HepG2 (cell line): ENCODE measurements around the gene KIF17. TPM values are rescaled to one million over a fixed set of nuclear protein-coding genes. Genes with fewer than 3 reads are reported as not detected.
A peak's percentile ranks its signal among the peaks of the same experiment; 100 is the strongest.

Source experiments
- ATF5 ChIP-seq: sonication (generic); formaldehyde crosslinking; IDR thresholded peaks from 2 replicates; pipeline ENCODE4 v1.4.0; 2020; ENCODE audit warnings: mild to moderate bottlenecking, low read depth, missing genetic modification reagents
- FOXP1 ChIP-seq, 2 experiments: fragments of 450-650 bp in 1 of 2; IDR thresholded peaks; 2 replicates each; pipeline ENCODE4 v1.6.1; 2017 to 2018; ENCODE audit warnings: antibody characterized with exemption in 1 of 2
- MBD4 ChIP-seq: IDR thresholded peaks from 2 replicates; pipeline ENCODE4 v1.6.1; 2012; ENCODE audit warnings: low read length, inconsistent platforms, borderline replicate concordance
- ZBTB40 ChIP-seq, 2 experiments: fragments of 450-650 bp in 1 of 2; sonication (generic) in 1 of 2; formaldehyde crosslinking in 1 of 2; IDR thresholded peaks; 2 replicates each; pipeline versions ENCODE4 v1.6.1 to v1.8.0; 2016 to 2022; ENCODE audit warnings: antibody characterized with exemption in 1 of 2, mild to moderate bottlenecking in 1 of 2, missing genetic modification reagents in 1 of 2
- ZNF275 ChIP-seq: sonication (generic); formaldehyde crosslinking; IDR thresholded peaks from 2 replicates; pipeline ENCODE4 v1.8.0; 2022; ENCODE audit warnings: missing genetic modification reagents, mild to moderate bottlenecking, inconsistent platforms, borderline replicate concordance
- ZNF782 ChIP-seq: sonication (generic); formaldehyde crosslinking; IDR thresholded peaks from 2 replicates; pipeline ENCODE4 v1.4.0; 2020; ENCODE audit warnings: missing genetic modification reagents, mild to moderate bottlenecking, borderline replicate concordance
- polyA plus RNA-seq, 8 experiments: library from polyadenylated mRNA; depleted of rRNA in 3 of 8; stranded (reverse) in 7 of 8; unstranded in 1 of 8; fragments of >200 nt; fragmentation: Illumina TruSeq in 4 of 8; extraction: Trizol in 4 of 8; gene quantifications; 2 replicates each; pipeline versions ENCODE4 v1.2.1 to v1.2.3, GENCODE V29; 2011 to 2016; ENCODE audit warnings: low read depth in 4 of 8, missing spikeins in 1 of 8, mixed read lengths in 1 of 8; ENCODE audit not compliant: insufficient read depth in 1 of 8
- total RNA-seq, 5 experiments: library from RNA; depleted of rRNA; stranded (reverse); fragments of >200 nt; fragmentation: Illumina TruSeq; extraction: Trizol; gene quantifications; 2 replicates each; pipeline ENCODE4 v1.2.3, GENCODE V29; 2016; ENCODE audit warnings: low read depth in 1 of 5
- TF ChIP-seq, protein P1 (sequence below): sonication (generic); formaldehyde crosslinking; IDR thresholded peaks from 2 replicates; pipeline ENCODE4 v1.5.0; 2020; ENCODE audit warnings: missing genetic modification reagents, mild to moderate bottlenecking, borderline replicate concordance
- TF ChIP-seq, protein P2 (sequence below): sonication (generic); formaldehyde crosslinking; IDR thresholded peaks from 2 replicates; pipeline ENCODE4 v1.5.0; 2020; ENCODE audit warnings: mild to moderate bottlenecking, missing genetic modification reagents
- TF ChIP-seq, protein P3 (sequence below): sonication (generic); formaldehyde crosslinking; IDR thresholded peaks from 2 replicates; pipeline ENCODE4 v1.4.0; 2020; ENCODE audit warnings: missing genetic modification reagents

KIF17 gene
- total and polyA plus RNA-seq, 2 of the 13 experiments (the other 11 are each of a cell fraction or from before 2014, with no cell fraction given) = 0.24 to 0.44 TPM

- TF ChIP-seq ATF5 (CRISPR knock-in tag) (no peak), ZNF275 (CRISPR knock-in tag) (no peak; the same call in 1 of the 2 replicates), FOXP1 (IDR thresholded peaks at IDR 0.05) (no peak), FOXP1 (CRISPR knock-in tag; IDR thresholded peaks at IDR 0.05) (no peak; the same call in 1 of the 2 replicates), ZBTB40 (IDR thresholded peaks at IDR 0.05) (no peak), ZBTB40 (CRISPR knock-in tag; IDR thresholded peaks at IDR 0.05) (no peak), ZNF782 (CRISPR knock-in tag) (0 out of 2 replicates have a peak, but pooled peaks have one; percentile 42), MBD4 (no peak)
- TF ChIP-seq, protein P1, sequence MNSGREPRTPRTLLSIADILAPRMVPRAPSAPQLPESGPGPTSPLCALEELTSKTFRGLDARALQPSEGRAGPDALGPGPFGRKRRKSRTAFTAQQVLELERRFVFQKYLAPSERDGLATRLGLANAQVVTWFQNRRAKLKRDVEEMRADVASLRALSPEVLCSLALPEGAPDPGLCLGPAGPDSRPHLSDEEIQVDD (CRISPR knock-in tag) = no peak
- TF ChIP-seq, protein P2, sequence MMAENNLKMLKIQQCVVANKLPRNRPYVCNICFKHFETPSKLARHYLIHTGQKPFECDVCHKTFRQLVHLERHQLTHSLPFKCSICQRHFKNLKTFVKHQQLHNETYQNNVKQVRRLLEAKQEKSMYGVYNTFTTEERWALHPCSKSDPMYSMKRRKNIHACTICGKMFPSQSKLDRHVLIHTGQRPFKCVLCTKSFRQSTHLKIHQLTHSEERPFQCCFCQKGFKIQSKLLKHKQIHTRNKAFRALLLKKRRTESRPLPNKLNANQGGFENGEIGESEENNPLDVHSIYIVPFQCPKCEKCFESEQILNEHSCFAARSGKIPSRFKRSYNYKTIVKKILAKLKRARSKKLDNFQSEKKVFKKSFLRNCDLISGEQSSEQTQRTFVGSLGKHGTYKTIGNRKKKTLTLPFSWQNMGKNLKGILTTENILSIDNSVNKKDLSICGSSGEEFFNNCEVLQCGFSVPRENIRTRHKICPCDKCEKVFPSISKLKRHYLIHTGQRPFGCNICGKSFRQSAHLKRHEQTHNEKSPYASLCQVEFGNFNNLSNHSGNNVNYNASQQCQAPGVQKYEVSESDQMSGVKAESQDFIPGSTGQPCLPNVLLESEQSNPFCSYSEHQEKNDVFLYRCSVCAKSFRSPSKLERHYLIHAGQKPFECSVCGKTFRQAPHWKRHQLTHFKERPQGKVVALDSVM (CRISPR knock-in tag) = no peak
- TF ChIP-seq, protein P3, sequence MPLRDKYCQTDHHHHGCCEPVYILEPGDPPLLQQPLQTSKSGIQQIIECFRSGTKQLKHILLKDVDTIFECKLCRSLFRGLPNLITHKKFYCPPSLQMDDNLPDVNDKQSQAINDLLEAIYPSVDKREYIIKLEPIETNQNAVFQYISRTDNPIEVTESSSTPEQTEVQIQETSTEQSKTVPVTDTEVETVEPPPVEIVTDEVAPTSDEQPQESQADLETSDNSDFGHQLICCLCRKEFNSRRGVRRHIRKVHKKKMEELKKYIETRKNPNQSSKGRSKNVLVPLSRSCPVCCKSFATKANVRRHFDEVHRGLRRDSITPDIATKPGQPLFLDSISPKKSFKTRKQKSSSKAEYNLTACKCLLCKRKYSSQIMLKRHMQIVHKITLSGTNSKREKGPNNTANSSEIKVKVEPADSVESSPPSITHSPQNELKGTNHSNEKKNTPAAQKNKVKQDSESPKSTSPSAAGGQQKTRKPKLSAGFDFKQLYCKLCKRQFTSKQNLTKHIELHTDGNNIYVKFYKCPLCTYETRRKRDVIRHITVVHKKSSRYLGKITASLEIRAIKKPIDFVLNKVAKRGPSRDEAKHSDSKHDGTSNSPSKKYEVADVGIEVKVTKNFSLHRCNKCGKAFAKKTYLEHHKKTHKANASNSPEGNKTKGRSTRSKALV (CRISPR knock-in tag) = peak; percentile 92
Measured at GRCh38 chr1:20732588-20733359, 15.0 kb upstream of the KIF17 start, which contains the start of gene SH2D5 (continued).
